H9 (cell line): ENCODE results near the gene PKNOX2. TPM values are rescaled to one million over a fixed set of nuclear protein-coding genes. Genes with fewer than 3 reads are reported as not detected.

Experiments used
- DNase-seq: peaks from one replicate; pipeline ENCODE4 v3.0.0-alpha.2; 2017
- H2AFZ ChIP-seq: one replicate; pipeline ENCODE4 v1.6.1; 2013; ENCODE audit warnings: mild to moderate bottlenecking, low read length, control low read depth, moderate library complexity
- H2AK5ac ChIP-seq: 2 replicates; pipeline ENCODE4 v1.6.1; 2013; ENCODE audit warnings: low read length, control low read depth, mixed read lengths; ENCODE audit not compliant: insufficient read length
- H2BK120ac ChIP-seq: one replicate; pipeline ENCODE4 v1.6.1; 2013; ENCODE audit warnings: low read depth, mild to moderate bottlenecking, low read length, control low read depth, inconsistent platforms; ENCODE audit not compliant: poor library complexity, severe bottlenecking
- H2BK12ac ChIP-seq: 2 replicates; pipeline ENCODE4 v1.6.1; 2013; ENCODE audit warnings: low read length, control low read depth, mixed read lengths, low read depth; ENCODE audit not compliant: insufficient read length
- H2BK15ac ChIP-seq: 2 replicates; pipeline ENCODE4 v1.6.1; 2013; ENCODE audit warnings: low read depth, low read length, control low read depth
- H2BK20ac ChIP-seq: one replicate; pipeline ENCODE4 v1.6.1; 2013; ENCODE audit warnings: low read depth, mild to moderate bottlenecking, low read length, control low read depth, inconsistent platforms; ENCODE audit not compliant: poor library complexity, severe bottlenecking
- H2BK5ac ChIP-seq: 2 replicates; pipeline ENCODE4 v1.6.1; 2013; ENCODE audit warnings: low read length, control low read depth, mixed read lengths; ENCODE audit not compliant: insufficient read length
- H3K14ac ChIP-seq: 2 replicates; pipeline ENCODE4 v1.6.1; 2013; ENCODE audit warnings: low read length, control low read depth; ENCODE audit not compliant: insufficient read depth
- H3K18ac ChIP-seq: 2 replicates; pipeline ENCODE4 v1.6.1; 2013; ENCODE audit warnings: low read depth, mild to moderate bottlenecking, mixed read lengths, low read length, control low read depth; ENCODE audit not compliant: insufficient read length
- H3K23ac ChIP-seq: 2 replicates; pipeline ENCODE4 v1.6.1; 2013; ENCODE audit warnings: low read length, control low read depth, mixed read lengths, low read depth; ENCODE audit not compliant: insufficient read length
- H3K23me2 ChIP-seq: 2 replicates; pipeline ENCODE4 v1.6.1; 2013; ENCODE audit warnings: low read depth, mild to moderate bottlenecking, mixed read lengths, low read length, control low read depth; ENCODE audit not compliant: insufficient read length, poor library complexity, severe bottlenecking
- H3K27ac ChIP-seq: 2 replicates; pipeline ENCODE4 v1.5.1; 2013; ENCODE audit warnings: low read length, control low read depth, mixed read lengths, low read depth; ENCODE audit not compliant: insufficient read length
- H3K27me3 ChIP-seq: 2 replicates; pipeline ENCODE4 v1.6.1; 2013; ENCODE audit warnings: low read length, control low read depth, inconsistent platforms; ENCODE audit not compliant: insufficient read depth
- H3K4ac ChIP-seq: 2 replicates; pipeline ENCODE4 v1.6.1; 2013; ENCODE audit warnings: low read depth, mild to moderate bottlenecking, control low read depth, inconsistent platforms, low read length, moderate library complexity
- H3K4me1 ChIP-seq: 2 replicates; pipeline ENCODE4 v1.6.1; 2013; ENCODE audit warnings: low read length, control low read depth, inconsistent platforms; ENCODE audit not compliant: insufficient read depth
- H3K4me2 ChIP-seq: 2 replicates; pipeline ENCODE4 v1.6.1; 2013; ENCODE audit warnings: low read length, control low read depth, mixed read lengths; ENCODE audit not compliant: insufficient read length, insufficient read depth
- H3K56ac ChIP-seq: 2 replicates; pipeline ENCODE4 v1.6.1; 2013; ENCODE audit warnings: low read depth, mild to moderate bottlenecking, mixed read lengths, low read length, control low read depth; ENCODE audit not compliant: insufficient read length
- H3K79me1 ChIP-seq: 2 replicates; pipeline ENCODE4 v1.6.1; 2013; ENCODE audit warnings: low read depth, mild to moderate bottlenecking, moderate library complexity, low read length, control low read depth, inconsistent platforms; ENCODE audit not compliant: insufficient read depth, poor library complexity, severe bottlenecking
- H3K79me2 ChIP-seq: 2 replicates; pipeline ENCODE4 v1.6.1; 2013; ENCODE audit warnings: low read length, control low read depth, inconsistent platforms; ENCODE audit not compliant: insufficient read depth
- H3K9ac ChIP-seq: 2 replicates; pipeline ENCODE4 v1.6.1; 2013; ENCODE audit warnings: low read length, control low read depth, mixed read lengths; ENCODE audit not compliant: insufficient read length; ENCODE audit errors: extremely low read depth
- H3K9me3 ChIP-seq: one replicate; pipeline ENCODE4 v1.6.1; 2013; ENCODE audit warnings: low read depth, low read length, inconsistent platforms; ENCODE audit not compliant: control insufficient read depth
- H3T11ph ChIP-seq: one replicate; pipeline ENCODE4 v1.6.1; 2013; ENCODE audit warnings: mild to moderate bottlenecking, low read length, control low read depth, inconsistent platforms
- H4K20me1 ChIP-seq: one replicate; pipeline ENCODE4 v1.6.1; 2013; ENCODE audit not compliant: control insufficient read depth, insufficient read length, insufficient read depth
- H4K5ac ChIP-seq: 2 replicates; pipeline ENCODE4 v1.6.1; 2013; ENCODE audit warnings: low read depth, mild to moderate bottlenecking, mixed read lengths, low read length, control low read depth; ENCODE audit not compliant: insufficient read length
- H4K8ac ChIP-seq: replicated peaks from 2 replicates; pipeline ENCODE4 v1.6.1; 2013; ENCODE audit warnings: low read length, control low read depth, mixed read lengths, low read depth; ENCODE audit not compliant: insufficient read length
- H4K91ac ChIP-seq: 2 replicates; pipeline ENCODE4 v1.6.1; 2013; ENCODE audit warnings: low read depth, mild to moderate bottlenecking, moderate library complexity, mixed read lengths, low read length, control low read depth; ENCODE audit not compliant: insufficient read length
- H3K27ac Mint-ChIP-seq, 3 experiments: 2 replicates in 2 of 3; 3 replicates in 1 of 3; pipeline ENCODE4 v1.8.0; 2020 to 2021; ENCODE audit warnings: mixed read lengths in 3 of 3, mild to moderate bottlenecking in 1 of 3, moderate library complexity in 1 of 3
- H3K27me3 Mint-ChIP-seq: 2 replicates; pipeline ENCODE4 v1.8.0; 2021; ENCODE audit warnings: low read depth, mild to moderate bottlenecking, moderate library complexity, mixed read lengths
- H3K36me3 Mint-ChIP-seq, 3 experiments: 2 replicates in 2 of 3; 3 replicates in 1 of 3; pipeline ENCODE4 v1.8.0; 2020 to 2021; ENCODE audit warnings: low read depth in 3 of 3, mixed read lengths in 3 of 3; ENCODE audit not compliant: insufficient read depth in 1 of 3
- H3K4me1 Mint-ChIP-seq, 2 experiments: 2 replicates each; pipeline ENCODE4 v1.8.0; 2020; ENCODE audit warnings: mixed read lengths in 2 of 2
- H3K4me3 Mint-ChIP-seq, 2 experiments: 2 replicates in 1 of 2; 3 replicates in 1 of 2; pipeline ENCODE4 v1.8.0; 2020 to 2021; ENCODE audit warnings: mild to moderate bottlenecking in 2 of 2, mixed read lengths in 2 of 2, moderate library complexity in 1 of 2
- H3K9me3 Mint-ChIP-seq, 2 experiments: 2 replicates in 1 of 2; 3 replicates in 1 of 2; pipeline ENCODE4 v1.8.0; 2020; ENCODE audit warnings: mild to moderate bottlenecking in 2 of 2, mixed read lengths in 2 of 2, moderate library complexity in 1 of 2
- CTCF ChIP-seq: fragments of 200-600 bp; sonication (generic); conservative IDR thresholded peaks from 3 replicates; pipeline ENCODE4 v1.8.0; 2021; ENCODE audit warnings: antibody characterized with exemption, mild to moderate bottlenecking
- WGBS: extraction: QIAGEN DNeasy Blood & Tissue Kit; methylation state at CpG from one replicate; pipeline ENCODE4 v1.1.7; 2013; ENCODE audit warnings: missing lambda C conversion rate, low lambda C conversion rate, mixed read lengths; ENCODE audit not compliant: insufficient read length; ENCODE audit errors: extremely low coverage; 5-methylcytosine and 5-hydroxymethylcytosine counted together
- total RNA-seq: library from RNA; stranded (reverse); gene quantifications from 2 replicates; pipeline ENCODE4 v1.2.1, GENCODE V29; 2021

The PKNOX2 gene
- total RNA-seq, 1 experiment from 2014 or later, result 1.3 TPM

GRCh38 chr11:125402435-125402834, 237.9 kb downstream of the PKNOX2 start:
- Histone ChIP-seq H3K56ac (no peak overlapping the region), H3K18ac (no peak overlapping the region), H4K20me1 (no peaks in the 10 kb centered on the region), H4K5ac (no peak overlapping the region), H3K9me3 (no peaks in the 10 kb centered on the region), H2AK5ac (no peak overlapping the region), H3K4me1 (peaks cover 8% of the 10 kb centered on the region; the same call in 1 of the 2 replicates), H2BK5ac (no peak overlapping the region), H2BK120ac (no peak overlapping the region), H3K27ac (no peak overlapping the region), H2AFZ (no peak overlapping the region), H3K14ac (no peak overlapping the region), H3K23me2 (no peaks in the 10 kb centered on the region), H3K79me1 (no peaks in the 10 kb centered on the region), H3K27me3 (no peaks in the 10 kb centered on the region), H3K4ac (no peak overlapping the region), H4K91ac (no peak overlapping the region), H2BK12ac (peak overlapping the region; percentile 38), H3K9ac (no peak overlapping the region), H3T11ph (no peak overlapping the region), H2BK20ac (no peak overlapping the region), H3K4me2 (no peak overlapping the region), H2BK15ac (no peak overlapping the region), H3K23ac (no peak overlapping the region), H3K79me2 (no peaks in the 10 kb centered on the region), H4K8ac (no peak overlapping the region)
- Mint-ChIP-seq H3K36me3 (peaks cover 0 to 13% (median 0%) of the 10 kb centered on the region in 3 experiments; a peak in 3 of 7 replicates), H3K27ac (no peak overlapping the region; a peak in 1 of 7 replicates), H3K4me1 (peaks cover 63 to 68% of the 10 kb centered on the region in 2 experiments), H3K4me3 (no peak overlapping the region; a peak in 1 of 5 replicates), H3K27me3 (peaks cover 27% of the 10 kb centered on the region), H3K9me3 (peaks cover 0 to 2% of the 10 kb centered on the region in 2 experiments; a peak in 1 of 5 replicates)
- no peak for DNase-seq
- no peak for TF ChIP-seq CTCF
- WGBS, result no CpG with 5 or more reads among the region's 2 CpGs
